ENCODE data around the gene PDXK.

- no peak for TF ChIP-seq POLR2AphosphoS5 (IDR thresholded peaks at IDR 0.05; ENCODE audit: low read depth, low read length)
- TF ChIP-seq SIN3A (IDR thresholded peaks at IDR 0.05; ENCODE audit: borderline replicate concordance, insufficient read depth, low read length) = no peak
- no peak for TF ChIP-seq TAF1 (IDR thresholded peaks at IDR 0.05; ENCODE audit: borderline replicate concordance, insufficient read depth, low read length)
- no peak for TF ChIP-seq REST (IDR thresholded peaks at IDR 0.05; ENCODE audit: insufficient read depth in 1 of 2, low read depth in 2 of 2, low read length in 2 of 2)
- no peak for TF ChIP-seq FOXP2 (optimal IDR thresholded peaks at IDR 0.05; ENCODE audit: borderline replicate concordance, extremely low read depth, extremely low read length, insufficient read depth)
Observed at GRCh38 chr21:43771199-43771675, 52.3 kb downstream of the PDXK start.
